Vagina (tissue), 2 donors: ENCODE data around the gene DLG2. TPM values are rescaled to one million over a fixed set of nuclear protein-coding genes. Genes with fewer than 3 reads are reported as not detected.

ENCODE experiments used
- DNase-seq, 2 donors: peaks; one replicate each; pipeline ENCODE4 v3.0.0-alpha.2; 2017; ENCODE audit errors: extremely low spot score in 2 of 2
- H3K27ac ChIP-seq: fragments of 200-600 bp; sonication (generic); one replicate; pipeline ENCODE4 v1.5.1; 2019
- H3K27me3 ChIP-seq: fragments of 200-600 bp; sonication (generic); one replicate; pipeline ENCODE4 v1.5.1; 2019
- H3K36me3 ChIP-seq, 2 donors: fragments of 200-600 bp; sonication (generic); one replicate each; pipeline ENCODE4 v1.5.1; 2017 to 2019
- H3K4me1 ChIP-seq: fragments of 200-600 bp; sonication (generic); one replicate; pipeline ENCODE4 v1.5.1; 2019
- H3K4me3 ChIP-seq, 2 donors: fragments of 200-600 bp; sonication (generic); 1 replicate in 1 of 2; 2 replicates in 1 of 2; pipeline ENCODE4 v1.5.1; 2016 to 2019
- H3K9me3 ChIP-seq: fragments of 200-600 bp; sonication (generic); one replicate; pipeline ENCODE4 v1.5.1; 2019
- POLR2A ChIP-seq, 2 donors: fragments of 450-650 bp; IDR thresholded peaks; one replicate each; pipeline ENCODE4 v1.6.1; 2017; ENCODE audit warnings: antibody characterized with exemption in 2 of 2, mild to moderate bottlenecking in 2 of 2, moderate library complexity in 2 of 2
- POLR2AphosphoS5 ChIP-seq, 2 donors: sonication (generic); formaldehyde crosslinking; IDR thresholded peaks; one replicate each; pipeline ENCODE4 v1.9.0; 2017; ENCODE audit warnings: antibody characterized with exemption in 2 of 2, mild to moderate bottlenecking in 2 of 2, low read depth in 1 of 2; ENCODE audit not compliant: insufficient read depth in 1 of 2
- intact Hi-C: fragments of 100-400 bp; cut with DNase I; formaldehyde crosslinking; loops from one replicate; pipeline ENCODE4 v1.15.1; 2023
- total RNA-seq: library from RNA; depleted of rRNA; stranded (reverse); fragments of >200 nt; gene quantifications from one replicate; pipeline ENCODE4 v1.2.3, GENCODE V29; 2016
- TF ChIP-seq, protein P1 (sequence below), 3 experiments: fragments of 450-650 bp in 2 of 3; fragments of 200-600 bp in 1 of 3; sonication (generic) in 1 of 3; IDR thresholded peaks; one replicate each; pipeline ENCODE4 v1.5.1; 2017 to 2019; ENCODE audit warnings: antibody characterized with exemption in 3 of 3, mild to moderate bottlenecking in 2 of 3, moderate library complexity in 2 of 3

Gene DLG2
- total RNA-seq, 1 donor from 2014 or later: 10.1 TPM

DNA sequence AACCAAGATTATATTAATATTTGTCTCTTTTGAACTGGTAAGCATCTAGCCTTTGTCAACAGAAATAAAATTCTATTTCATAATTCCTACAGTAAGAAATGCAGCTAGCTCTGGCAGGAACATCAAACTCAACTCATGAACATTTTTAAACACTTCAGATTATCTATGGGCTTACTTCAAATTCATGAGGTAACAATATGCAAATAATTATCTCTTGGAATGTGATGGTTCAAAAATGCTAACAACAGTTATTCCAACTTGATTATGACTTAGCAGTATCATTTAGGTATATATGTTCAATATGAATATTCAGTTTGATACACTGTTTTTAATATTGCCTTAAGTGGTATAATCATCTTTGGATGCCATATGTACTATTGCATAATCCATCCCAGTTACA, 1237.4 kb downstream of the DLG2 start:
- Histone ChIP-seq H3K9me3 (no peaks in the 10 kb centered on the region), H3K4me1 (no peaks in the 10 kb centered on the region), H3K36me3 (no peaks in the 10 kb centered on the region), H3K27ac (no peak overlapping the region), H3K27me3 (no peaks in the 10 kb centered on the region), H3K4me3 (no peak overlapping the region)
- no peak for DNase-seq
- intact Hi-C loops: no loop called here
- TF ChIP-seq POLR2A (IDR thresholded peaks at IDR 0.05) (no peak), POLR2AphosphoS5 (IDR thresholded peaks at IDR 0.05; ENCODE audit: insufficient read depth in 1 of 2, low read depth in 1 of 2) (no peak)
- TF ChIP-seq, protein P1, sequence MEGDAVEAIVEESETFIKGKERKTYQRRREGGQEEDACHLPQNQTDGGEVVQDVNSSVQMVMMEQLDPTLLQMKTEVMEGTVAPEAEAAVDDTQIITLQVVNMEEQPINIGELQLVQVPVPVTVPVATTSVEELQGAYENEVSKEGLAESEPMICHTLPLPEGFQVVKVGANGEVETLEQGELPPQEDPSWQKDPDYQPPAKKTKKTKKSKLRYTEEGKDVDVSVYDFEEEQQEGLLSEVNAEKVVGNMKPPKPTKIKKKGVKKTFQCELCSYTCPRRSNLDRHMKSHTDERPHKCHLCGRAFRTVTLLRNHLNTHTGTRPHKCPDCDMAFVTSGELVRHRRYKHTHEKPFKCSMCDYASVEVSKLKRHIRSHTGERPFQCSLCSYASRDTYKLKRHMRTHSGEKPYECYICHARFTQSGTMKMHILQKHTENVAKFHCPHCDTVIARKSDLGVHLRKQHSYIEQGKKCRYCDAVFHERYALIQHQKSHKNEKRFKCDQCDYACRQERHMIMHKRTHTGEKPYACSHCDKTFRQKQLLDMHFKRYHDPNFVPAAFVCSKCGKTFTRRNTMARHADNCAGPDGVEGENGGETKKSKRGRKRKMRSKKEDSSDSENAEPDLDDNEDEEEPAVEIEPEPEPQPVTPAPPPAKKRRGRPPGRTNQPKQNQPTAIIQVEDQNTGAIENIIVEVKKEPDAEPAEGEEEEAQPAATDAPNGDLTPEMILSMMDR (IDR thresholded peaks at IDR 0.05): no peak

DNA sequence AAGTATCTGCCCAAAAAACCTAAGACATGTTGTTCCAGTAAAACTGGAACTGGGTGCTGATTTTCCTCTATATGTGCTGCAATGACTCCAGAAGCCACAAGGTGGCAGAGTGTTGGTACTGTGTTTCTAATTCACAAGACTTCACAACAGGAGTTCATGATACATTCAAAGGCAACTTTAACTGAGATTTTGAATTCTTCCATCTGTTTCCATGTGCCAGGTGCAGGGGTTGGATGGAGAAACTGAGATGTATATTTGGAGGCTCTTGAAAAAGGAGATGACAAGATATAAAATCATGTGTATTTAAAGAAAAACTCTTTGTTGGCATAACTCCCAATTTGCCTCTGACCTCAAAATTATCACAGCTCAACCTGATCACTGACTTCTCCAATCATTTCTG, 1242.4 kb downstream of the DLG2 start:
- no peaks in the 10 kb centered on the region for H3K4me1 ChIP-seq
- H3K36me3 ChIP-seq: no peaks in the 10 kb centered on the region
- intact Hi-C loops: no loop called here
- no peak overlapping the region for H3K4me3 ChIP-seq
- no peaks in the 10 kb centered on the region for H3K9me3 ChIP-seq
- DNase-seq: no peak
- TF ChIP-seq, protein P1 (IDR thresholded peaks at IDR 0.05): peak in 1 of 3 experiments; percentile 56
- TF ChIP-seq POLR2A (IDR thresholded peaks at IDR 0.05): no peak
- no peaks in the 10 kb centered on the region for H3K27me3 ChIP-seq
- no peak overlapping the region for H3K27ac ChIP-seq

DNA sequence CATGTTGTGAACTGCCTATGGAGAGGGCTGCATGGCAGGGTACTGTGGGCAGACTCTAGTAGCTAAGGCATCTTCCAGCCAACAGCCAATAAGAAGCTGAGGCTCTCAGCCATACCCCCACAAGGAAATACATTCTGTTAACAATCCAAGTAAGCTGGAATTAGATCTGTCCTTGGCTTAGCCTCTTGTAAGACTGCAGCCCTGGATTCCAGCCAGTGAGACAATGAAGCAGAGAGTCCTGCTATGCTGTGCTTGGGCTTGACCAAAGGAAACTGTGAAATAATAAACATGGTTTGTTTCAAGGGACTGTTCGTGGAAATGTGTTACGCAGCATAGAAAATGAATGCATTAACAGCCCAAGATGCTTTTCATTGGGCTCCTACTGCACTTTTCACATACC, 1243.6 kb downstream of the DLG2 start:
- no peaks in the 10 kb centered on the region for H3K4me1 ChIP-seq
- TF ChIP-seq POLR2AphosphoS5 (IDR thresholded peaks at IDR 0.05; ENCODE audit: insufficient read depth in 1 of 2, low read depth in 1 of 2) (no peak), POLR2A (IDR thresholded peaks at IDR 0.05) (no peak)
- TF ChIP-seq, protein P1 (IDR thresholded peaks at IDR 0.05): no peak
- H3K4me3 ChIP-seq: no peak overlapping the region
- H3K36me3 ChIP-seq: no peaks in the 10 kb centered on the region
- DNase-seq: no peak
- intact Hi-C loops: no loop called here
- no peak overlapping the region for H3K27ac ChIP-seq
- H3K27me3 ChIP-seq: no peaks in the 10 kb centered on the region
- H3K9me3 ChIP-seq: no peaks in the 10 kb centered on the region

DNA sequence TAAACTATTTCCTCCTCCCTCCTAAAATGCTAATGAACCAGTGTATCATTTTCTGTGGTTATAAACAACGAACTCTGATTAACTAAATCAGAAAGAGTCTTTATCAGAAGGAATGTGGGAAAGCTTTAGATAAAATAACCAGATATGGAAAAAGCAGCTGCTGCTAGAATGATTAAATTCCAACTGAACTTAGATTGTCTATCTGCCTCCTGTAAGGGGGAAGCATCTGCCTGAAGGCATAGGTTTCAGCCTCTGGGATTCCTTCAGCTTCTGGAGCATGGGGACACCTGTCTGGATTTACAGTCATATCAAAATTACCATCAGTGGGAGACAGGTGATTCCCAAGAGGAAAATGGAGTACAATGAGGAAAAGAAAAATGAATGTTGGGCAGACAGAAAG, 1245.5 kb downstream of the DLG2 start:
- TF ChIP-seq, protein P1 (IDR thresholded peaks at IDR 0.05): no peak
- Histone ChIP-seq H3K4me3 (no peak overlapping the region), H3K27me3 (no peaks in the 10 kb centered on the region), H3K9me3 (no peaks in the 10 kb centered on the region), H3K36me3 (no peaks in the 10 kb centered on the region), H3K27ac (no peak overlapping the region), H3K4me1 (no peaks in the 10 kb centered on the region)
- intact Hi-C loops: no loop called here
- no peak for DNase-seq

DNA sequence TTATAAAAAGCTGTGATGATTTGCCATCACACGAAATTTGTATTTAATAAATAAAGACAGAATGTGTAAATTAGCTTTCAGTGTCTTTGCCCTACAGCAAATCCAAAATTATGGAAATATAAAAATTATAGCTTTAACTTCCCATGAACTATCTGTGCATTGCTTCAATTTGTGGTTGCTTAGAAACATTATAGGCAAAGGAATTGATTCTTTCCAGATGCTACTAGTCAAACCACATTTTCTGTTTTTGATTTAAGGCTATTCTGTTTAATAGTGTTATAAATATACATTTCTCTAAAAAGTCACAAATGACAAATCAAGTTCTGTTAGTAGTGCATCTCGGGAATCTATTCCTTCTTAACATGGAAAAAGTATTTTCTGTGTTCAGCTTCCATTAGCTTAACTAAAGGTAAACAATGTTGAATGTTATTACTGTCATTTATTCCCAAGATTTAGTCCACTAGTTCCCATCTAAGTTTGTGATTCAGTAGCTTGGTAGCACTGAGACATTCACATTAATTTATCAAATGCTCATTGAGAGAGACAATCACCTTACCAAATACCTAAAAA, 1254.7 kb downstream of the DLG2 start:
- DNase-seq: no peak
- Histone ChIP-seq H3K9me3 (no peaks in the 10 kb centered on the region), H3K4me3 (no peak overlapping the region), H3K4me1 (no peaks in the 10 kb centered on the region), H3K36me3 (no peaks in the 10 kb centered on the region), H3K27ac (no peak overlapping the region), H3K27me3 (no peaks in the 10 kb centered on the region)
- intact Hi-C loops: no loop called here
- TF ChIP-seq POLR2A (IDR thresholded peaks at IDR 0.05): no peak
- TF ChIP-seq POLR2AphosphoS5 (IDR thresholded peaks at IDR 0.05; ENCODE audit: insufficient read depth in 1 of 2, low read depth in 1 of 2): no peak
- TF ChIP-seq, protein P1 (IDR thresholded peaks at IDR 0.05): no peak
